H1 (cell line): Measurements from ENCODE around the gene GNAO1. TPM values are rescaled to one million over a fixed set of nuclear protein-coding genes. Genes with fewer than 3 reads are reported as not detected.

Experiments
- CTCF ChIA-PET: fragments of 300-600 bp; sonication (Branson Sonifier 250); formaldehyde crosslinking; loops from one replicate; lab custom pipeline; 2021; ENCODE audit not compliant: partially characterized antibody; lab: Charles Lee
- POLR2A ChIA-PET: fragments of 300-600 bp; sonication (Branson Sonifier 250); formaldehyde crosslinking; loops from one replicate; lab custom pipeline; 2021; ENCODE audit warnings: inconsistent platforms; ENCODE audit not compliant: partially characterized antibody; lab: Charles Lee
- DNase-seq, 2 experiments: peaks; one replicate each; pipeline versions ENCODE4 v3.0.0 to v3.0.0-alpha.2; 2010 to 2022; ENCODE audit warnings: low spot score in 2 of 2, low read depth in 1 of 2, mixed read lengths in 1 of 2
- FAIRE-seq: peaks from 2 replicates; lab custom pipeline; 2011; peaks lifted over from hg19 to GRCh38; lab: Jason Lieb, UNC
- H2AFZ ChIP-seq: 2 replicates; pipeline ENCODE4 v1.8.1; 2012; ENCODE audit warnings: low read length, inconsistent platforms
- H2AK5ac ChIP-seq: 2 replicates; pipeline ENCODE4 v1.6.1; 2013; ENCODE audit warnings: low read depth, low read length
- H2BK120ac ChIP-seq: replicated peaks from 2 replicates; pipeline ENCODE3; 2013; ENCODE audit warnings: low read depth, low read length, inconsistent platforms
- H2BK12ac ChIP-seq: 2 replicates; pipeline ENCODE4 v1.6.1; 2013; ENCODE audit warnings: low read depth, low read length
- H2BK15ac ChIP-seq: 2 replicates; pipeline ENCODE4 v1.6.1; 2013; ENCODE audit warnings: low read length
- H2BK20ac ChIP-seq: 2 replicates; pipeline ENCODE4 v1.6.1; 2013; ENCODE audit warnings: low read length
- H2BK5ac ChIP-seq: 2 replicates; pipeline ENCODE4 v1.6.1; 2013; ENCODE audit warnings: low read depth, low read length
- H3K14ac ChIP-seq: 2 replicates; pipeline ENCODE4 v1.6.1; 2013; ENCODE audit warnings: inconsistent platforms; ENCODE audit not compliant: insufficient read length
- H3K18ac ChIP-seq: 2 replicates; pipeline ENCODE4 v1.6.1; 2013; ENCODE audit warnings: low read length; ENCODE audit errors: extremely low read depth
- H3K23ac ChIP-seq: 2 replicates; pipeline ENCODE4 v1.6.1; 2013; ENCODE audit warnings: inconsistent platforms; ENCODE audit not compliant: insufficient read length
- H3K23me2 ChIP-seq: 2 replicates; pipeline ENCODE4 v1.6.1; 2013; ENCODE audit warnings: low read depth, low read length
- H3K27ac ChIP-seq: 2 replicates; pipeline ENCODE4 v1.6.1; 2011; ENCODE audit warnings: low read depth, low read length, inconsistent platforms
- H3K27me3 ChIP-seq, 4 experiments: replicated peaks in 1 of 4; 1 replicate in 1 of 4; 2 replicates in 3 of 4; pipeline versions ENCODE4 v1.6.1 to v1.8.1; 2011 to 2013; ENCODE audit warnings: low read length in 3 of 4, mild to moderate bottlenecking in 3 of 4, inconsistent platforms in 2 of 4, mixed read lengths in 2 of 4, moderate library complexity in 1 of 4; ENCODE audit not compliant: control insufficient read depth in 3 of 4, insufficient read depth in 3 of 4; ENCODE audit errors: extremely low read depth in 1 of 4
- H3K36me3 ChIP-seq, 4 experiments: 2 replicates each; pipeline versions ENCODE4 v1.6.1 to v1.8.1; 2011 to 2013; ENCODE audit warnings: mild to moderate bottlenecking in 4 of 4, low read length in 3 of 4, moderate library complexity in 2 of 4, control low read depth in 1 of 4, inconsistent platforms in 1 of 4; ENCODE audit not compliant: insufficient read depth in 4 of 4, control insufficient read depth in 2 of 4
- H3K4ac ChIP-seq: replicated peaks from 2 replicates; pipeline ENCODE3; 2013; ENCODE audit warnings: low read length, low read depth, mixed read lengths, inconsistent platforms; ENCODE audit not compliant: insufficient read length
- H3K4me1 ChIP-seq, 4 experiments: replicated peaks in 1 of 4; 1 replicate in 1 of 4; 2 replicates in 3 of 4; pipeline versions ENCODE4 v1.6.1 to v1.8.1; 2011 to 2013; ENCODE audit warnings: low read length in 3 of 4, inconsistent platforms in 2 of 4, mixed read lengths in 1 of 4; ENCODE audit not compliant: insufficient read depth in 4 of 4, control insufficient read depth in 3 of 4
- H3K4me2 ChIP-seq, 2 experiments: 2 replicates each; pipeline versions ENCODE4 v1.6.1 to v1.8.1; 2011 to 2013; ENCODE audit warnings: low read depth in 2 of 2, low read length in 2 of 2, control low read depth in 1 of 2, inconsistent platforms in 1 of 2, mild to moderate bottlenecking in 1 of 2; ENCODE audit not compliant: insufficient read depth in 1 of 2
- H3K4me3 ChIP-seq, 4 experiments: fragments of 200-600, 300-600 bp in 1 of 4; sonication (generic), shearing (Covaris generic), sonication (Bioruptor Twin) in 1 of 4; 2 replicates each; pipeline versions ENCODE4 v1.5.1 to v1.8.1; 2011 to 2016; ENCODE audit warnings: low read length in 4 of 4, low read depth in 3 of 4, control low read depth in 2 of 4, inconsistent platforms in 2 of 4, mild to moderate bottlenecking in 2 of 4, mixed read lengths in 1 of 4, moderate library complexity in 1 of 4; ENCODE audit not compliant: insufficient read depth in 2 of 4; ENCODE audit errors: extremely low read depth in 1 of 4
- H3K56ac ChIP-seq: replicated peaks from 2 replicates; pipeline ENCODE3; 2013; ENCODE audit warnings: low read depth, mild to moderate bottlenecking, mixed read lengths, low read length, inconsistent platforms; ENCODE audit not compliant: insufficient read length
- H3K79me1 ChIP-seq: 2 replicates; pipeline ENCODE4 v1.6.1; 2013; ENCODE audit warnings: low read depth, low read length, control low read depth
- H3K79me2 ChIP-seq, 2 experiments: 2 replicates each; pipeline versions ENCODE4 v1.6.1 to v1.8.1; 2012 to 2013; ENCODE audit warnings: low read length in 2 of 2, mild to moderate bottlenecking in 2 of 2, inconsistent platforms in 1 of 2; ENCODE audit not compliant: insufficient read depth in 2 of 2, control insufficient read depth in 1 of 2
- H3K9ac ChIP-seq, 4 experiments: replicated peaks in 1 of 4; 1 replicate in 1 of 4; 2 replicates in 3 of 4; pipeline versions ENCODE4 v1.6.1 to v1.8.1; 2011 to 2013; ENCODE audit warnings: low read depth in 3 of 4, low read length in 3 of 4, control low read depth in 2 of 4, mild to moderate bottlenecking in 2 of 4, moderate library complexity in 2 of 4, inconsistent platforms in 1 of 4; ENCODE audit errors: extremely low read depth in 1 of 4
- H3K9me3 ChIP-seq, 2 experiments: 2 replicates each; pipeline versions ENCODE4 v1.6.1 to v1.8.1; 2012 to 2013; ENCODE audit warnings: mild to moderate bottlenecking in 2 of 2, moderate library complexity in 2 of 2, control low read depth in 1 of 2, inconsistent platforms in 1 of 2, low read depth in 1 of 2, low read length in 1 of 2, mixed read lengths in 1 of 2; ENCODE audit not compliant: insufficient read depth in 2 of 2
- H4K20me1 ChIP-seq, 2 experiments: replicated peaks in 1 of 2; 2 replicates each; pipeline versions ENCODE3 to v1.8.1; 2011 to 2013; ENCODE audit warnings: inconsistent platforms in 2 of 2, low read length in 2 of 2, mild to moderate bottlenecking in 1 of 2; ENCODE audit not compliant: insufficient read depth in 2 of 2, control insufficient read depth in 1 of 2
- H4K5ac ChIP-seq: 2 replicates; pipeline ENCODE4 v1.6.1; 2013; ENCODE audit warnings: low read length, low read depth, mixed read lengths, inconsistent platforms; ENCODE audit not compliant: insufficient read length
- H4K8ac ChIP-seq: 2 replicates; pipeline ENCODE4 v1.8.0; 2013; ENCODE audit warnings: mild to moderate bottlenecking, moderate library complexity, low read length, inconsistent platforms; ENCODE audit not compliant: insufficient read depth; ENCODE audit errors: extremely low read depth
- H4K91ac ChIP-seq: replicated peaks from 2 replicates; pipeline ENCODE3; 2013; ENCODE audit warnings: low read length, mixed read lengths, inconsistent platforms; ENCODE audit not compliant: insufficient read length
- ASH2L ChIP-seq: fragments of 200-600, 300-600 bp; sonication (generic); IDR thresholded peaks from one replicate; pipeline ENCODE4 v1.7.1; 2017; ENCODE audit warnings: low read length
- CHD2 ChIP-seq: IDR thresholded peaks from 2 replicates; pipeline ENCODE4 v1.6.1; 2012; ENCODE audit warnings: low read length, improper control_type of control experiment
- EP300 ChIP-seq, 2 experiments: IDR thresholded peaks; 1 replicate in 1 of 2; 2 replicates in 1 of 2; pipeline ENCODE4 v1.6.1; 2011 to 2012; ENCODE audit warnings: low read depth in 2 of 2, low read length in 2 of 2, mild to moderate bottlenecking in 2 of 2, borderline replicate concordance in 1 of 2, inconsistent platforms in 1 of 2, moderate library complexity in 1 of 2
- EZH2 ChIP-seq: fragments of 200-600 bp; sonication (generic); IDR thresholded peaks from 2 replicates; pipeline ENCODE4 v1.7.1; 2012; ENCODE audit warnings: low read depth, mild to moderate bottlenecking, moderate library complexity, low read length, inconsistent platforms; ENCODE audit not compliant: severe bottlenecking
- WGBS, 2 experiments: shearing (Covaris generic) in 1 of 2; methylation state at CpG; one replicate each; pipeline versions ENCODE4 v1.1.6 to v1.1.7; 2013 to 2015; ENCODE audit warnings: low lambda C conversion rate in 2 of 2, mixed read lengths in 2 of 2, inconsistent platforms in 1 of 2, low coverage in 1 of 2, missing lambda C conversion rate in 1 of 2; ENCODE audit not compliant: insufficient replicate concordance in 2 of 2, insufficient coverage in 1 of 2, insufficient read length in 1 of 2; ENCODE audit errors: extremely low coverage in 1 of 2, missing lambda C conversion rate in 1 of 2; 5-methylcytosine and 5-hydroxymethylcytosine counted together
- polyA plus RNA-seq, 7 experiments: library from polyadenylated mRNA; depleted of rRNA in 3 of 7; stranded (reverse) in 5 of 7; unstranded in 2 of 7; fragments of >200 nt in 5 of 7; fragments of 200-250 nt in 2 of 7; gene quantifications; 1 replicate in 5 of 7; 2 replicates in 1 of 7; 4 replicates in 1 of 7; pipeline versions ENCODE4 v1.2.1 to v1.2.3, GENCODE V29; 2011 to 2013; ENCODE audit warnings: missing spikeins in 2 of 7, mixed read lengths in 2 of 7
- total RNA-seq: library from RNA; stranded (reverse); fragmentation: NEBNext Ultra II Directional; extraction: Animal tissue kit (Norgen Biotek cat#: 25700); gene quantifications from 2 replicates; pipeline ENCODE4 v1.2.1, GENCODE V29; 2021
- TF ChIP-seq, protein P1 (sequence below), 3 experiments: IDR thresholded peaks; 1 replicate in 2 of 3; 2 replicates in 1 of 3; pipeline versions ENCODE4 v1.5.1 to v1.6.1; 2011; ENCODE audit warnings: low read length in 3 of 3, mild to moderate bottlenecking in 3 of 3, inconsistent platforms in 2 of 3, low read depth in 1 of 3, moderate library complexity in 1 of 3; ENCODE audit not compliant: insufficient read depth in 1 of 3; ENCODE audit errors: control extremely low read depth in 1 of 3
- TF ChIP-seq, protein P2 (sequence below): IDR thresholded peaks from 2 replicates; pipeline ENCODE4 v1.6.1; 2011; ENCODE audit warnings: low read length, improper control_type of control experiment

GNAO1 gene
- total and polyA plus RNA-seq, 2 of the 8 experiments (the other 6 are each of a cell fraction or from before 2014, with no cell fraction given): 6.7 to 34.4 TPM

DNA sequence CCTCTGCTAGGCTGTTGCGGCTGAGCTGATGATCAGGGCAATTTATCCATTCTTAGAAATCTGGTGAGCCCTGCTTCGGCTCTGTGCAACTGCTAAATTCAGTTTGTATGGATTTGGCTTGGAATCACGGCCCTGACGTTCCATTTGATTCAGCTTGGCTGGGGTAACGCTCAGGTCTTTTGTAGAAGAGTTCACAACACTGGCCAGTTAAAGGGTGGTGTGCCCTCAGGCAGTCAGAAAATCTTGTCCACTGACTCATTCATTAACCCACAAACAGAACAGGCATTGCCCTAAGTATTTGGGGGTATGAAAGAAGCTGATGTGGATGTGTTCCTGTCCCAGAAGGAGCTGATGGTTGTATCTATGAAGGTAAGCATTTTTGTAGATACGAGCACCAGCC, 53.9 kb downstream of the GNAO1 start:
- H3K36me3 ChIP-seq: no peaks in the 10 kb centered on the region; a peak in 1 of 8 replicates
- H2BK5ac ChIP-seq: no peak overlapping the region
- H4K5ac ChIP-seq: no peak overlapping the region
- H3K4me2 ChIP-seq: no peak overlapping the region
- H3K27me3 ChIP-seq: no peaks in the 10 kb centered on the region; a peak in 1 of 7 replicates
- H3K4me3 ChIP-seq: no peak overlapping the region
- H3K56ac ChIP-seq: no peak overlapping the region
- no peaks in the 10 kb centered on the region for H3K23me2 ChIP-seq
- DNase-seq (no peak), FAIRE-seq (no peak)
- no peak overlapping the region for H2AK5ac ChIP-seq
- H4K91ac ChIP-seq: no peak overlapping the region
- H3K9me3 ChIP-seq: no peaks in the 10 kb centered on the region
- H3K79me1 ChIP-seq: peaks cover 6% of the 10 kb centered on the region; the same call in 1 of the 2 replicates
- H3K9ac ChIP-seq: no peak overlapping the region
- H2BK15ac ChIP-seq: no peak overlapping the region
- ChIA-PET CTCF (interaction anchor here (0.7 to 3.2 kb wide), 5 partner anchors 8 to 124 kb away, joined by 3 to 13 read pairs (median 3); no protein-coding TSS in a partner anchor), POLR2A (interaction anchor here (0.7 kb wide), 1 partner anchor 56 kb away, joined by 5 read pairs; no protein-coding TSS in a partner anchor)
- H3K14ac ChIP-seq: no peak overlapping the region
- no peak overlapping the region for H3K4ac ChIP-seq
- H2BK120ac ChIP-seq: no peak overlapping the region
- no peak overlapping the region for H3K23ac ChIP-seq
- H4K8ac ChIP-seq: no peak overlapping the region
- 91% methylated on average over 6 of the region's 6 CpGs; no CpG with 5 or more reads in 1 of the 2 experiments for WGBS, 2 experiments
- no peaks in the 10 kb centered on the region for H4K20me1 ChIP-seq
- no peak overlapping the region for H3K27ac ChIP-seq
- H2BK20ac ChIP-seq: no peak overlapping the region
- H2BK12ac ChIP-seq: no peak overlapping the region
- H3K4me1 ChIP-seq: peaks cover 2 to 9% (median 5%) of the 10 kb centered on the region in 4 experiments; a peak in 5 of 7 replicates
- H2AFZ ChIP-seq: no peak overlapping the region
- no peaks in the 10 kb centered on the region for H3K79me2 ChIP-seq
- no peak overlapping the region for H3K18ac ChIP-seq
- TF ChIP-seq, protein P1, sequence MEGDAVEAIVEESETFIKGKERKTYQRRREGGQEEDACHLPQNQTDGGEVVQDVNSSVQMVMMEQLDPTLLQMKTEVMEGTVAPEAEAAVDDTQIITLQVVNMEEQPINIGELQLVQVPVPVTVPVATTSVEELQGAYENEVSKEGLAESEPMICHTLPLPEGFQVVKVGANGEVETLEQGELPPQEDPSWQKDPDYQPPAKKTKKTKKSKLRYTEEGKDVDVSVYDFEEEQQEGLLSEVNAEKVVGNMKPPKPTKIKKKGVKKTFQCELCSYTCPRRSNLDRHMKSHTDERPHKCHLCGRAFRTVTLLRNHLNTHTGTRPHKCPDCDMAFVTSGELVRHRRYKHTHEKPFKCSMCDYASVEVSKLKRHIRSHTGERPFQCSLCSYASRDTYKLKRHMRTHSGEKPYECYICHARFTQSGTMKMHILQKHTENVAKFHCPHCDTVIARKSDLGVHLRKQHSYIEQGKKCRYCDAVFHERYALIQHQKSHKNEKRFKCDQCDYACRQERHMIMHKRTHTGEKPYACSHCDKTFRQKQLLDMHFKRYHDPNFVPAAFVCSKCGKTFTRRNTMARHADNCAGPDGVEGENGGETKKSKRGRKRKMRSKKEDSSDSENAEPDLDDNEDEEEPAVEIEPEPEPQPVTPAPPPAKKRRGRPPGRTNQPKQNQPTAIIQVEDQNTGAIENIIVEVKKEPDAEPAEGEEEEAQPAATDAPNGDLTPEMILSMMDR (IDR thresholded peaks at IDR 0.05; ENCODE audit: control extremely low read depth in 1 of 3, insufficient read depth in 1 of 3, low read depth in 1 of 3, low read length in 3 of 3): no peak
- TF ChIP-seq EP300 (IDR thresholded peaks at IDR 0.05; ENCODE audit: borderline replicate concordance in 1 of 2, low read depth in 2 of 2, low read length in 2 of 2) (no peak), CHD2 (no peak), ASH2L (no peak), EZH2 (no peak)
- TF ChIP-seq, protein P2, sequence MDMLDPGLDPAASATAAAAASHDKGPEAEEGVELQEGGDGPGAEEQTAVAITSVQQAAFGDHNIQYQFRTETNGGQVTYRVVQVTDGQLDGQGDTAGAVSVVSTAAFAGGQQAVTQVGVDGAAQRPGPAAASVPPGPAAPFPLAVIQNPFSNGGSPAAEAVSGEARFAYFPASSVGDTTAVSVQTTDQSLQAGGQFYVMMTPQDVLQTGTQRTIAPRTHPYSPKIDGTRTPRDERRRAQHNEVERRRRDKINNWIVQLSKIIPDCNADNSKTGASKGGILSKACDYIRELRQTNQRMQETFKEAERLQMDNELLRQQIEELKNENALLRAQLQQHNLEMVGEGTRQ: no peak
